Upper lobe of left lung (tissue), 6 donors: Measurements from ENCODE around the gene AGXT. TPM values are rescaled to one million over a fixed set of nuclear protein-coding genes. Genes with fewer than 3 reads are reported as not detected.

Experiments
- ATAC-seq, 2 donors: fragments of 200-7000 bp; cut with Tn5 transposase; one replicate each; pipeline ENCODE4 v1.9.1; 2022; ENCODE audit warnings: mild to moderate bottlenecking in 2 of 2, moderate library complexity in 2 of 2; ENCODE audit not compliant: low FRiP score in 2 of 2
- DNase-seq, 2 donors: peaks; one replicate each; pipeline ENCODE4 v3.0.0-alpha.2; 2019 to 2020
- H3K27ac ChIP-seq, 4 donors: fragments of 200-600 bp; sonication (generic); one replicate each; pipeline ENCODE4 v1.5.1; 2016 to 2019
- H3K27me3 ChIP-seq, 4 donors: fragments of 200-600 bp; sonication (generic); one replicate each; pipeline ENCODE4 v1.5.1; 2017 to 2019
- H3K36me3 ChIP-seq, 4 donors: fragments of 200-600 bp; sonication (generic); one replicate each; pipeline ENCODE4 v1.5.1; 2016 to 2019
- H3K4me1 ChIP-seq, 4 donors: fragments of 200-600 bp; sonication (generic); one replicate each; pipeline ENCODE4 v1.5.1; 2018 to 2019
- H3K4me3 ChIP-seq, 4 donors: fragments of 200-600 bp; sonication (generic); one replicate each; pipeline ENCODE4 v1.5.1; 2017 to 2019; ENCODE audit warnings: mild to moderate bottlenecking in 2 of 4, moderate library complexity in 1 of 4
- H3K9me3 ChIP-seq, 4 donors: fragments of 200-600 bp; sonication (generic); one replicate each; pipeline ENCODE4 v1.5.1; 2018 to 2019
- EP300 ChIP-seq, 4 donors: sonication (generic); formaldehyde crosslinking; IDR thresholded peaks; one replicate each; pipeline ENCODE4 v1.5.1; 2017; ENCODE audit warnings: antibody characterized with exemption in 4 of 4, control low read depth in 2 of 4
- POLR2A ChIP-seq, 4 donors: fragments of 450-650 bp; IDR thresholded peaks; one replicate each; pipeline ENCODE4 v1.5.1; 2016 to 2017; ENCODE audit warnings: antibody characterized with exemption in 4 of 4, mild to moderate bottlenecking in 2 of 4
- POLR2AphosphoS5 ChIP-seq, 2 donors: sonication (generic); formaldehyde crosslinking; IDR thresholded peaks; one replicate each; pipeline ENCODE4 v1.5.1; 2017; ENCODE audit warnings: antibody characterized with exemption in 2 of 2
- WGBS, 2 donors: methylation state at CpG; one replicate each; pipeline ENCODE4 v1.1.5; 2017 to 2018; 5-methylcytosine and 5-hydroxymethylcytosine counted together
- total RNA-seq, 6 donors: library from RNA; depleted of rRNA in 4 of 6; stranded (reverse); fragments of >200 nt in 4 of 6; gene quantifications; one replicate each; pipeline versions ENCODE4 v1.1.0 to v1.2.1, GENCODE V29; 2016 to 2021
- TF ChIP-seq, protein P1 (sequence below), 6 experiments: fragments of 450-650 bp in 4 of 6; fragments of 200-600 bp in 2 of 6; sonication (generic) in 2 of 6; IDR thresholded peaks; one replicate each; pipeline ENCODE4 v1.5.1; 2016 to 2019; ENCODE audit warnings: antibody characterized with exemption in 6 of 6
- donor health status: DM: no; HTN: no; CAD: no; lungs with moderate emphysema.
- donor health status: DM: no; HTN: yes; CAD: no; lungs with severe emphysema.

AGXT gene
- total RNA-seq, 6 donors from 2014 or later: 0.30 to 0.46 (median 0.44) TPM; not detected in 3

DNA sequence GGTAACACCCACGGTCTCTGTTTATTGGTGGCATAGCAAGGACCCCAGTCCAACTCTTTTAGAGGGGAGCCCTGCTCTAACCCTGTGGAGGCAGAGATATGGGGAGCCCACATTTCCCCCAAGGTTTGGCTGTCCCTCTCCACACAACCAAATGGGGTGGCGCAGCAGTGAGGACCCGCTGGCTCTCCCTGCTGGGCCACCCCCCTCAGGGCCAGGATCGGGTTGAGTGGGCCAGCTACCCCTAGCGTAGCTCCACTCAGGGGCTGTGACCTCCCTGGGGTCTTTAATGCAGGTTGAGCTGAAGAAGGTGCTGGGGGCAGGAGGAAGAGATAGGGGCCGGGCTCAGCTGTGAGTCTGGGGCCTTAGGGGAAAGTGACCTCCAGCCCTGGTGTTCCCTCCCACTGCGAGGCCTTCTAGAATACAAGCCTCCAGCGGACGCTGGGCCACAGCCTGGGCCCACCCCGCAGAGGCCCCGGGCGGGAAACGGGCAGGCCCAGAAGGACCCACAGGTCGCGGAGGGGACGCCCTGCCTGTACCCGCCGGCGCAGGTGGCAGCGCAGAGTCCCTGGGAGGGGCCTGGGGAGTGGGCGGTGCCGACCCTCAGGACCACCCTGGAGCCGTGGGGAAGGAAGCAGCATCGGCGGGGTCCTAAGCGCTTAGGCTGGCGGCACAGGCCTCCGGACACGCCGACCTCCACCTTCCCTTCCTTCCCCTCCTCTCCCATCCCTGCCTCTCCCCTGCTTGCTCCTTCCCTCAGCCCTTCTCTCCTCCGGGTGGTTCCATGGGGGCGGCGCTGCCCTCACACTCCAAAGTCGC is 47.1 kb downstream of the AGXT start:
- H3K9me3 ChIP-seq: no peaks in the 10 kb centered on the region
- peaks cover 21 to 33% (median 26%) of the 10 kb centered on the region in 4 donors for H3K4me1 ChIP-seq
- H3K27ac ChIP-seq: peak overlapping the region in 1 of 4 donors; percentile 65
- DNase-seq: peak in 1 of 2 donors; percentile 79
- TF ChIP-seq, protein P1, sequence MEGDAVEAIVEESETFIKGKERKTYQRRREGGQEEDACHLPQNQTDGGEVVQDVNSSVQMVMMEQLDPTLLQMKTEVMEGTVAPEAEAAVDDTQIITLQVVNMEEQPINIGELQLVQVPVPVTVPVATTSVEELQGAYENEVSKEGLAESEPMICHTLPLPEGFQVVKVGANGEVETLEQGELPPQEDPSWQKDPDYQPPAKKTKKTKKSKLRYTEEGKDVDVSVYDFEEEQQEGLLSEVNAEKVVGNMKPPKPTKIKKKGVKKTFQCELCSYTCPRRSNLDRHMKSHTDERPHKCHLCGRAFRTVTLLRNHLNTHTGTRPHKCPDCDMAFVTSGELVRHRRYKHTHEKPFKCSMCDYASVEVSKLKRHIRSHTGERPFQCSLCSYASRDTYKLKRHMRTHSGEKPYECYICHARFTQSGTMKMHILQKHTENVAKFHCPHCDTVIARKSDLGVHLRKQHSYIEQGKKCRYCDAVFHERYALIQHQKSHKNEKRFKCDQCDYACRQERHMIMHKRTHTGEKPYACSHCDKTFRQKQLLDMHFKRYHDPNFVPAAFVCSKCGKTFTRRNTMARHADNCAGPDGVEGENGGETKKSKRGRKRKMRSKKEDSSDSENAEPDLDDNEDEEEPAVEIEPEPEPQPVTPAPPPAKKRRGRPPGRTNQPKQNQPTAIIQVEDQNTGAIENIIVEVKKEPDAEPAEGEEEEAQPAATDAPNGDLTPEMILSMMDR (IDR thresholded peaks at IDR 0.05): no peak
- TF ChIP-seq POLR2A (IDR thresholded peaks at IDR 0.05) (no peak), POLR2AphosphoS5 (IDR thresholded peaks at IDR 0.05) (no peak), EP300 (IDR thresholded peaks at IDR 0.05) (no peak)
- ATAC-seq: no peak
- 36 to 60% methylated on average over 9 to 33 of the region's 34 CpGs for WGBS, 2 donors
- H3K36me3 ChIP-seq: no peaks in the 10 kb centered on the region
- H3K27me3 ChIP-seq: peaks cover 0 to 5% (median 0%) of the 10 kb centered on the region in 4 donors
- H3K4me3 ChIP-seq: no peak overlapping the region

DNA sequence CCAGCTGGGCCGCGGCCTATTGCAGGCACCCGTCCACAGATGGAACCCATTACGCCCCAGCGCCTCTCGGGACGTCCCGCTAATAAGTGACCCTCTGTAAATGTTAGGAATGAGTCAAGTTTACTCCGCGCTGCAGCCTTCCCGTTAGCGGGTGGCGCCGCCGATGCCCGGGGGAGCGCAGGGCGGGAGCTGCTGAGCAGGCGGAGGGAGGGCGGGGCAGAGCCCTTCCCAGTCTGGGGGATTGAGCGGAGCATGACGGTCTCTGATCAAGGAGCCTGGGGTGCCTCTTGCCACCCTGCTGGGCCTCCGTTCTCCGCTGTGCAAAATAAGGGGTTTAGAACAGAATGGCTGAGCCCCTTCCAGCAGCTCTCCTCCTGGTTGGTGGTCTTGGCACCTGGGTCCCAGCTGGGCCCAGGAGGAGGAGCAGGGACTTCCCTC is 48.0 kb downstream of the AGXT start:
- H3K4me1 ChIP-seq: peaks cover 21 to 33% (median 26%) of the 10 kb centered on the region in 4 donors
- peak; percentile 51 to 75 for TF ChIP-seq POLR2AphosphoS5 (IDR thresholded peaks at IDR 0.05)
- TF ChIP-seq EP300 (IDR thresholded peaks at IDR 0.05): peak in 1 of 4 donors; percentile 44
- TF ChIP-seq, protein P1 (IDR thresholded peaks at IDR 0.05): no peak
- ATAC-seq (peak in 1 of 2 donors; percentile 63), DNase-seq (peak; percentile 38 to 90)
- H3K27me3 ChIP-seq: peaks cover 0 to 5% (median 0%) of the 10 kb centered on the region in 4 donors
- no peaks in the 10 kb centered on the region for H3K9me3 ChIP-seq
- 15 to 20% methylated on average over 15 to 19 of the region's 24 CpGs for WGBS, 2 donors
- H3K36me3 ChIP-seq: no peaks in the 10 kb centered on the region
- no peak overlapping the region for H3K4me3 ChIP-seq
- peak overlapping the region in 2 of 4 donors; percentile 37 to 49 for H3K27ac ChIP-seq

DNA sequence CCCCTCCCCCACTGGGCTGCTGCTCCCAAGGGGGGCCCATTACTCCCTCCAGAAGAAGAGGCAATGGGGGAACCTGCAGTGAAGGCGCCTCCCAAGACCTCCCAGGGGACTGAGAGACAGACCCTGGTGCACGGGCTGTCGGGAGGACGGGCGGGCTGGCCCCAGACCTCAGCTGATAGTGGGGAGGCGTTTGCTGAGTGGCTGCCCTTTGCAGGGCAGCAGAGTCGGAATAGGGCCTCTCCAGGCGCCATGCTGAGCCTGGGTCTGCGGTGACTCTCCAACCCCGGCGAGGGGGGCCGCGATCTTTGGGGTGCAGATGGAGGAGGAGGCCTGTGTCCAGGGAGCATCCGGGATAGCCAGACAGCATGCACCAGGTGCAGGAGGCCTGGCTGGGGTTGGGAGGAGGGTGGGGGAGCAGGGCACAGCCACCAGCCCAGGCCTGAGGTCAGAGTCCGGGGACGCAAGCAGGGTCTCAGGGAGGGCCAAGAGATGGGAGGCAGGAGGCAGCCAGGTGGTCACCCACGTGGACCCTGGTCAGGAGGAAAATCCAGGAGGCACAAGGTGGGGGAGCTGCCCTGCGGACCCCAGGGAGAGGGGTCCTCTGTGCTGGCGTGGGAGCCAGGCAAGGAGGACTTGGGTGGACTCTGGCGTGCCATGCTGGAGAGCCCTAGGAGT is 48.5 kb downstream of the AGXT start:
- TF ChIP-seq POLR2A (IDR thresholded peaks at IDR 0.05) (no peak), POLR2AphosphoS5 (IDR thresholded peaks at IDR 0.05) (no peak), EP300 (IDR thresholded peaks at IDR 0.05) (no peak)
- TF ChIP-seq, protein P1 (IDR thresholded peaks at IDR 0.05): no peak
- WGBS, 2 donors: 89 to 94% methylated on average over 3 to 10 of the region's 20 CpGs
- peaks cover 21 to 33% (median 26%) of the 10 kb centered on the region in 4 donors for H3K4me1 ChIP-seq
- H3K9me3 ChIP-seq: no peaks in the 10 kb centered on the region
- H3K36me3 ChIP-seq: no peaks in the 10 kb centered on the region
- H3K27me3 ChIP-seq: peaks cover 0 to 5% (median 0%) of the 10 kb centered on the region in 4 donors
- peak in 1 of 2 donors; percentile 71 for DNase-seq
- peak overlapping the region in 2 of 4 donors; percentile 37 to 49 for H3K27ac ChIP-seq
- H3K4me3 ChIP-seq: no peak overlapping the region
- no peak for ATAC-seq

DNA sequence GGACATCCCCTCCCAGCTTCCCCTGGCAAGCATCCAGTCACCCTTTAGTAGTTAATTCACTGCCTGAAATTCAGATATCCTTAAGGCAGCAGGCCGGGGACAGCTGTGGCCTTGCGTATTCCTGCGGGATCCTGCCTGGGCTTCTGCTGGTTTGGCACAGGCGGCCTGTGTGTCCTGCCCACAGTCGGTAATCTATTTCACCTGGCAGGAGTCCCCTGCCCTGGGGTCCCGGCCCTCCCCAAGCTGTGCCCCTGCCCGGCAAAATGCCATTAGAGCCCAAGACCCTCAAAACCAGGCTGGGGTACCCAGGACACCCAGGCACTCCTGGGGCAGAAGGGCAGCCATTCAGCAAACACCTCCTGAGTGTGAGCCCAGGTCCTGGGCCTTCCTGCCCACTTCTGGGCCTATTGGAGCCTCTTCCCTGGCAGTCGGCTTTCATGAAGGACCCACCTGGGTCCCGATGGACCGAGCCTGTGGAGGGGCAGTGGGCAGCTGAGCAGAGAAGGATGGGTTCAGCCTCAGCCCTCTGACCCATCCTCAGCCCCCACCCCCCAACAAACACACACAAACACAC is 49.1 kb downstream of the AGXT start:
- Histone ChIP-seq H3K27ac (peak overlapping the region in 1 of 4 donors; percentile 49), H3K4me3 (no peak overlapping the region), H3K36me3 (no peaks in the 10 kb centered on the region), H3K9me3 (no peaks in the 10 kb centered on the region), H3K27me3 (peaks cover 0 to 5% (median 0%) of the 10 kb centered on the region in 4 donors), H3K4me1 (peaks cover 21 to 33% (median 26%) of the 10 kb centered on the region in 4 donors)
- TF ChIP-seq, protein P1 (IDR thresholded peaks at IDR 0.05): no peak
- TF ChIP-seq POLR2A (IDR thresholded peaks at IDR 0.05) (no peak), POLR2AphosphoS5 (IDR thresholded peaks at IDR 0.05) (no peak), EP300 (IDR thresholded peaks at IDR 0.05) (no peak)
- 84 to 97% methylated on average over 6 to 10 of the region's 10 CpGs for WGBS, 2 donors
- ATAC-seq: no peak
- peak; percentile 20 to 42 for DNase-seq
